Measurements from ENCODE around the gene VWA8. TPM values are rescaled to one million over a fixed set of nuclear protein-coding genes. Genes with fewer than 3 reads are reported as not detected.

The VWA8 gene
- total and polyA plus RNA-seq, 8 donors: 11.9 to 24.4 (median 14.4) TPM

DNA sequence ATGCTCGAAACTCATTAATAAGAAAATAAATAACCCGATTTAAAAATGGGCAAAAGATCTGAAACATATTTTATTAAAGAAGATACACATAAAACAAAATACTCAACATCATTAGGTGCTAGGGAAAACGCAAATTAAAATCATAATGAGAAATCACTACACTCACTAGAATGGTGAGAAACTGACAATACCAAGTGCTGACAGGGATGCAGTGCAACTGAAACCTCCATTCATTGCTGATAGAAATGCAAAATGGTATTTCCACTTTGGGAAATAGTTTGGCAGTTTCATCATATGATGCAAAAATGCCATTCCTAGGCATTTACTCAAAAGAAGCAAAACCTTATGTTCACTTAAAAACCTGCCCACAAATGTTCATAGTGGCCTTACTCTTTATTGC lies 278.1 kb downstream of the VWA8 start:
- no peaks in the 10 kb centered on the region for H3K27me3 ChIP-seq
- TF ChIP-seq, protein P1, sequence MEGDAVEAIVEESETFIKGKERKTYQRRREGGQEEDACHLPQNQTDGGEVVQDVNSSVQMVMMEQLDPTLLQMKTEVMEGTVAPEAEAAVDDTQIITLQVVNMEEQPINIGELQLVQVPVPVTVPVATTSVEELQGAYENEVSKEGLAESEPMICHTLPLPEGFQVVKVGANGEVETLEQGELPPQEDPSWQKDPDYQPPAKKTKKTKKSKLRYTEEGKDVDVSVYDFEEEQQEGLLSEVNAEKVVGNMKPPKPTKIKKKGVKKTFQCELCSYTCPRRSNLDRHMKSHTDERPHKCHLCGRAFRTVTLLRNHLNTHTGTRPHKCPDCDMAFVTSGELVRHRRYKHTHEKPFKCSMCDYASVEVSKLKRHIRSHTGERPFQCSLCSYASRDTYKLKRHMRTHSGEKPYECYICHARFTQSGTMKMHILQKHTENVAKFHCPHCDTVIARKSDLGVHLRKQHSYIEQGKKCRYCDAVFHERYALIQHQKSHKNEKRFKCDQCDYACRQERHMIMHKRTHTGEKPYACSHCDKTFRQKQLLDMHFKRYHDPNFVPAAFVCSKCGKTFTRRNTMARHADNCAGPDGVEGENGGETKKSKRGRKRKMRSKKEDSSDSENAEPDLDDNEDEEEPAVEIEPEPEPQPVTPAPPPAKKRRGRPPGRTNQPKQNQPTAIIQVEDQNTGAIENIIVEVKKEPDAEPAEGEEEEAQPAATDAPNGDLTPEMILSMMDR (IDR thresholded peaks at IDR 0.05): no peak
- intact Hi-C loops (cut with DNase I): no loop called here

DNA sequence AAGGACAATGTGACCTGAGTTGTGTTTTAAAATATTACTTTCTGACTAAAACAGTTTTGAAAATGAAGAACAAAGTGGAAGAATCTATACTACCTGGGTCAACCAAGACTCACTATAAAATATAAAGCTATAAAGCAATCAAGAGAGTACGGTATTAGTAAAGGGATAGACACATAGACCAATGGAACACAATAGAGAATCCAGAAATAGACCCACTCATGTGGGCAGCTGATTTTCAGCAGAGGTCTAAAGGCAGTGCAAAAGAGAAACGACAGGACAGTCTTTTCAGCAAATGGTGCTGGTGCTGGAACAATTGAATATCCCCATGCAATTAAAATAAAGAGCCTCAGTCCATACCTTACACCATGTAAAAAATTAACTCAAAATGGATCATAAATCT lies 278.9 kb downstream of the VWA8 start:
- Histone ChIP-seq H3K9me3 (no peaks in the 10 kb centered on the region), H3K27me3 (no peaks in the 10 kb centered on the region), H3K36me3 (peaks cover 0 to 11% of the 10 kb centered on the region in 2 donors), H3K4me3 (no peak overlapping the region), H3K27ac (no peak overlapping the region), H3K4me1 (peaks cover 3 to 4% of the 10 kb centered on the region in 2 donors)
- no peak for ATAC-seq
- TF ChIP-seq, protein P1 (IDR thresholded peaks at IDR 0.05): no peak
- no peak for DNase-seq
- intact Hi-C loops (cut with DNase I): no loop called here

More for the DNA sequence above, 278.1 kb downstream of the VWA8 start:
- ATAC-seq (no peak), DNase-seq (no peak)
- peaks cover 0 to 11% of the 10 kb centered on the region in 2 donors for H3K36me3 ChIP-seq
- no peak overlapping the region for H3K4me3 ChIP-seq
- peaks cover 3 to 4% of the 10 kb centered on the region in 2 donors for H3K4me1 ChIP-seq
- H3K27ac ChIP-seq: no peak overlapping the region
- H3K9me3 ChIP-seq: no peaks in the 10 kb centered on the region

DNA sequence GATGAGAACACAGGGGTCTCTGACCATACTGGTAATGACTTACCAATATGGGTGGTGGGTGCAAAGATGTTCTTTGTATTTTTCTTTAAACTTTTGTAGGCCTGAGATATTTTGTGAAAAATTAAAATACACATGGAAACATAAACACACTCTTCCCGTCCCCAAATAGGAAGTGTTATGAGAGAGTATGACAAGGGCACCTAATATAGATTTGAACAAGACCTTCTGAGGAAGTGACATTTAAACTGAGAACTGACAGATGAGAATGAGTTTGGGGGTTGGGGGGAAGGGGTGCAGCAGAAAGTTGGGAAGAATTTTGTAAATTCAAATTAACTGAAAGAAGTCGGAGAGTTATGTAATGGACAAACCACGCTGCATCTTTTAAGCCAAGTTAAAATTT lies 279.3 kb downstream of the VWA8 start:
- TF ChIP-seq, protein P1 (IDR thresholded peaks at IDR 0.05): no peak
- Histone ChIP-seq H3K36me3 (peaks cover 0 to 11% of the 10 kb centered on the region in 2 donors), H3K4me1 (peaks cover 3 to 4% of the 10 kb centered on the region in 2 donors), H3K9me3 (no peaks in the 10 kb centered on the region), H3K27ac (no peak overlapping the region), H3K4me3 (no peak overlapping the region), H3K27me3 (no peaks in the 10 kb centered on the region)
- intact Hi-C loops (cut with DNase I): no loop called here
- DNase-seq (no peak), ATAC-seq (no peak)

DNA sequence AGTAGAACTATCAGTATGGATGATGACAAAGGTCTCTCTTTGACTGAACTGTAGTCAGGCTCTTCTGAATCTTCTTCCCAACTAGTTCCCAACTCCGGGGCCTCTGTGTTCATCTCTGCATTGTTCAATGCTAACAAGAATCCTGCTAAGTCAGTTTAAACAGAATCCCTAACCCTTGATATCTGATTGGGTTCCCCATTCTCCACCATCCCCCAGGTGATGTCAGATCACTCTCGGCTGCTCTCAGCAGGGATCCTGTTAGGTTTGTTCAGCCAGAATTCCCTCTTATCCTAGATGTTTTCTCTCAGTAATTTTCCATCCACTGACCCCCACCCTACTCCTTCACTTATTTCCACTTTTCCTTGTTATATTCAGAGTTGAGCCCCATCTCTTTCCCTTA lies 280.0 kb downstream of the VWA8 start:
- TF ChIP-seq, protein P1 (IDR thresholded peaks at IDR 0.05): no peak
- Histone ChIP-seq H3K4me1 (peaks cover 3 to 4% of the 10 kb centered on the region in 2 donors), H3K36me3 (peaks cover 0 to 11% of the 10 kb centered on the region in 2 donors), H3K9me3 (no peaks in the 10 kb centered on the region), H3K27ac (no peak overlapping the region), H3K4me3 (no peak overlapping the region), H3K27me3 (no peaks in the 10 kb centered on the region)
- DNase-seq (no peak), ATAC-seq (no peak)
- intact Hi-C loops (cut with DNase I): no loop called here

DNA sequence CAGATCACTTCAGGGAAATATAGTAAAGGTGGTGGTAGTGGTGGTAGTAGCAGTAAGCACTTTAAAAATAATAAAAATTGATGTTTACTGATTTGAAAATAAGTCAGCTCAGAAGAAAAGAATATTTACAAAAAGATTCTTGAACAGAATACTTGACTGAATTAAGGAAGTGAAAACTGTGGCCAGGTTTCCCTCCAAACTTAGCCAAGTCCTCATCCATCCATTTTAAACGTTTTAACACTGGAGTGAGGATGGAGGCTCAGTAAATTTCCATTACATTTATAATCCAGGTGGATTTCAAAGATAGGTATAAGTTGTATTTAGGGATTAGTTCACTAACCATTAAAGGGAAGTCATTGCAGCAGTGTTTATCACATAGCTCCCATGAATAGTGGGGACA lies 282.1 kb downstream of the VWA8 start:
- intact Hi-C loops (cut with DNase I): no loop called here
- Histone ChIP-seq H3K36me3 (peaks cover 0 to 10% of the 10 kb centered on the region in 2 donors), H3K4me3 (no peak overlapping the region), H3K9me3 (no peaks in the 10 kb centered on the region), H3K4me1 (peaks cover 3 to 4% of the 10 kb centered on the region in 2 donors), H3K27ac (no peak overlapping the region), H3K27me3 (no peaks in the 10 kb centered on the region)
- DNase-seq: no peak
- peak; percentile 46 for ATAC-seq
- TF ChIP-seq, protein P1 (IDR thresholded peaks at IDR 0.05): no peak
